Measurements from ENCODE around the gene MXRA8.
A peak's percentile ranks its signal among the peaks of the same experiment; 100 is the strongest.

The MXRA8 gene

DNA sequence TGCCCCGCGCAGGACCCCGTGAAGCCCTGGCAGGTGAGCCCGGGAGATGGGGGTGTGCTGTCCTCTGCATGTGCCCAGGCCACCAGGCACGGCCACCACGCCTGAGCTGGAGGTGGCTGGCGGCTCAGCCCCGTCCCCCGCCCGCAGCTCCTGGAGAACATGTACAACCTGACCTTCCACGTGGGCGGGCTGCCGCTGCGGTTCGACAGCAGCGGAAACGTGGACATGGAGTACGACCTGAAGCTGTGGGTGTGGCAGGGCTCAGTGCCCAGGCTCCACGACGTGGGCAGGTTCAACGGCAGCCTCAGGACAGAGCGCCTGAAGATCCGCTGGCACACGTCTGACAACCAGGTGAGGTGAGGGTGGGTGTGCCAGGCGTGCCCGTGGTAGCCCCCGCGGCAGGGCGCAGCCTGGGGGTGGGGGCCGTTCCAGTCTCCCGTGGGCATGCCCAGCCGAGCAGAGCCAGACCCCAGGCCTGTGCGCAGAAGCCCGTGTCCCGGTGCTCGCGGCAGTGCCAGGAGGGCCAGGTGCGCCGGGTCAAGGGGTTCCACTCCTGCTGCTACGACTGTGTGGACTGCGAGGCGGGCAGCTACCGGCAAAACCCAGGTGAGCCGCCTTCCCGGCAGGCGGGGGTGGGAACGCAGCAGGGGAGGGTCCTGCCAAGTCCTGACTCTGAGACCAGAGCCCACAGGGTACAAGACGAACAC, 25.4 kb downstream of the MXRA8 start:
- Mint-ChIP-seq H3K27ac (no peak overlapping the region), H3K27me3 (no peaks in the 10 kb centered on the region), H3K4me3 (no peak overlapping the region), H3K9me3 (no peaks in the 10 kb centered on the region), H3K36me3 (ENCODE audit: low read depth) (no peaks in the 10 kb centered on the region), H3K4me1 (no peaks in the 10 kb centered on the region)
- ATAC-seq: no peak
- DNase-seq: no peak

DNA sequence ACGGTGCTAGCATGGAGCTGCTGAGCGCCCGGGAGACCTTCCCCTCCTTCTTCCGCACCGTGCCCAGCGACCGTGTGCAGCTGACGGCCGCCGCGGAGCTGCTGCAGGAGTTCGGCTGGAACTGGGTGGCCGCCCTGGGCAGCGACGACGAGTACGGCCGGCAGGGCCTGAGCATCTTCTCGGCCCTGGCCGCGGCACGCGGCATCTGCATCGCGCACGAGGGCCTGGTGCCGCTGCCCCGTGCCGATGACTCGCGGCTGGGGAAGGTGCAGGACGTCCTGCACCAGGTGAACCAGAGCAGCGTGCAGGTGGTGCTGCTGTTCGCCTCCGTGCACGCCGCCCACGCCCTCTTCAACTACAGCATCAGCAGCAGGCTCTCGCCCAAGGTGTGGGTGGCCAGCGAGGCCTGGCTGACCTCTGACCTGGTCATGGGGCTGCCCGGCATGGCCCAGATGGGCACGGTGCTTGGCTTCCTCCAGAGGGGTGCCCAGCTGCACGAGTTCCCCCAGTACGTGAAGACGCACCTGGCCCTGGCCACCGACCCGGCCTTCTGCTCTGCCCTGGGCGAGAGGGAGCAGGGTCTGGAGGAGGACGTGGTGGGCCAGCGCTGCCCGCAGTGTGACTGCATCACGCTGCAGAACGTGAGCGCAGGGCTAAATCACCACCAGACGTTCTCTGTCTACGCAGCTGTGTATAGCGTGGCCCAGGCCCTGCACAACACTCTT, 26.2 kb downstream of the MXRA8 start:
- no peaks in the 10 kb centered on the region for H3K27me3 Mint-ChIP-seq
- H3K27ac Mint-ChIP-seq: no peak overlapping the region
- H3K36me3 Mint-ChIP-seq (ENCODE audit: low read depth): no peaks in the 10 kb centered on the region
- DNase-seq (no peak), ATAC-seq (no peak)
- H3K4me3 Mint-ChIP-seq: no peak overlapping the region
- H3K4me1 Mint-ChIP-seq: no peaks in the 10 kb centered on the region
- no peaks in the 10 kb centered on the region for H3K9me3 Mint-ChIP-seq

DNA sequence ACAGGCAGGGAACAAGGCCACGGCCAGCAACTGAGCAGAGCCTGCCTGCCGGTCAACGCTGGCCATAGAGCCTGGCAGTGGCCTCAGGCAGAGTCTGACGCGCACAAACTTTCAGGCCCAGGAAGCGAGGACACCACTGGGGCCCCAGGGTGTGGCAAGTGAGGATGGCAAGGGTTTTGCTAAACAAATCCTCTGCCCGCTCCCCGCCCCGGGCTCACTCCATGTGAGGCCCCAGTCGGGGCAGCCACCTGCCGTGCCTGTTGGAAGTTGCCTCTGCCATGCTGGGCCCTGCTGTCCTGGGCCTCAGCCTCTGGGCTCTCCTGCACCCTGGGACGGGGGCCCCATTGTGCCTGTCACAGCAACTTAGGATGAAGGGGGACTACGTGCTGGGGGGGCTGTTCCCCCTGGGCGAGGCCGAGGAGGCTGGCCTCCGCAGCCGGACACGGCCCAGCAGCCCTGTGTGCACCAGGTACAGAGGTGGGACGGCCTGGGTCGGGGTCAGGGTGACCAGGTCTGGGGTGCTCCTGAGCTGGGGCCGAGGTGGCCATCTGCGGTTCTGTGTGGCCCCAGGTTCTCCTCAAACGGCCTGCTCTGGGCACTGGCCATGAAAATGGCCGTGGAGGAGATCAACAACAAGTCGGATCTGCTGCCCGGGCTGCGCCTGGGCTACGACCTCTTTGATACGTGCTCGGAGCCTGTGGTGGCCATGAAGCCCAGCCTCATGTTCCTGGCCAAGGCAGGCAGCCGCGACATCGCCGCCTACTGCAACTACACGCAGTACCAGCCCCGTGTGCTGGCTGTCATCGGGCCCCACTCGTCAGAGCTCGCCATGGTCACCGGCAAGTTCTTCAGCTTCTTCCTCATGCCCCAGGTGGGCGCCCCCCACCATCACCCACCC, 27.0 kb downstream of the MXRA8 start, which contains the start of gene TAS1R3:
Gene TAS1R3 (plus strand): TSS at position 213 of the 898 bp plus-strand sequence. CDS start 66 bp downstream, at position 279.
- ATAC-seq (no peak), DNase-seq (no peak)
- H3K27ac Mint-ChIP-seq: no peak within 1 kb of the TSS
- H3K36me3 Mint-ChIP-seq (ENCODE audit: low read depth): no peaks in the 10 kb centered on the region
- H3K9me3 Mint-ChIP-seq: no peaks in the 10 kb centered on the region
- no peaks in the 10 kb centered on the region for H3K4me1 Mint-ChIP-seq
- no peak within 1 kb of the TSS for H3K4me3 Mint-ChIP-seq
- no peaks in the 10 kb centered on the region for H3K27me3 Mint-ChIP-seq

DNA sequence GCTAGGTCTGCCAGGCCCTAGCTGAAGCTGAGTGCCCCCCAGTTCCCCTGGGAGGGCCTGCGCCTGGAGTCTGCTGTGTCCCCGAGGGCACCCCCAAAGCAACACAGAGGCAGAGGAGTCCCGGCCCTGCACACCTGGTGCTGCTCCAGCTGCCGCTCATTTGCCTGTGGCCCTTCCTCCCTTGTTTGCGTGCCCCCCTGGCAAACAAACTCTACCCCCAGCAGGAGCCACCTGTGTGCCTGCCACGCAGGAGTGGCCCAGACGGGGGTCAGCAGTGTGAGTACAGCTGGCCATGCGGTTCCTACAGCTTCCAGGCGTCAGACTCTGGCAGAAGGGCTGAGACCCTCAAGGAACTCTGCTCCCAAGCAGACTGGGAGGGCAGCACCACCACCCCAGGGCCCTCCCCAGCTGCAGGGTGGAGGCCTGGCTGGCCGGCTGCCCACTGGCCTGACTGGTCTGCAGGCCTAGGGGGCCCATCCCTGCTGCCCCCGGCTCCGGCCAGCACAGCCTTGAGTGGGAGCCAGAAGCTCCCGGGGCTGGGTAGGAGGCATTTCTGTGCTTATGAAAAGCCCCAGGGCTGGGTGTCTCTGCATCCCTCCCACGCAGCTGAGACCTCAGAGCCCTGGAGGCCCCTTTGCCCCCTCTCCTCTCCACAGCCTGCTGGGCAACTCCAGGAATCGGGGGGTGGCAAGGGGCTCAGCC, 27.8 kb downstream of the MXRA8 start:
- ATAC-seq (no peak), DNase-seq (no peak)
- no peaks in the 10 kb centered on the region for H3K27me3 Mint-ChIP-seq
- no peaks in the 10 kb centered on the region for H3K9me3 Mint-ChIP-seq
- H3K4me3 Mint-ChIP-seq: no peak overlapping the region
- H3K36me3 Mint-ChIP-seq (ENCODE audit: low read depth): no peaks in the 10 kb centered on the region
- peaks cover 6% of the 10 kb centered on the region for H3K4me1 Mint-ChIP-seq
- no peak overlapping the region for H3K27ac Mint-ChIP-seq

DNA sequence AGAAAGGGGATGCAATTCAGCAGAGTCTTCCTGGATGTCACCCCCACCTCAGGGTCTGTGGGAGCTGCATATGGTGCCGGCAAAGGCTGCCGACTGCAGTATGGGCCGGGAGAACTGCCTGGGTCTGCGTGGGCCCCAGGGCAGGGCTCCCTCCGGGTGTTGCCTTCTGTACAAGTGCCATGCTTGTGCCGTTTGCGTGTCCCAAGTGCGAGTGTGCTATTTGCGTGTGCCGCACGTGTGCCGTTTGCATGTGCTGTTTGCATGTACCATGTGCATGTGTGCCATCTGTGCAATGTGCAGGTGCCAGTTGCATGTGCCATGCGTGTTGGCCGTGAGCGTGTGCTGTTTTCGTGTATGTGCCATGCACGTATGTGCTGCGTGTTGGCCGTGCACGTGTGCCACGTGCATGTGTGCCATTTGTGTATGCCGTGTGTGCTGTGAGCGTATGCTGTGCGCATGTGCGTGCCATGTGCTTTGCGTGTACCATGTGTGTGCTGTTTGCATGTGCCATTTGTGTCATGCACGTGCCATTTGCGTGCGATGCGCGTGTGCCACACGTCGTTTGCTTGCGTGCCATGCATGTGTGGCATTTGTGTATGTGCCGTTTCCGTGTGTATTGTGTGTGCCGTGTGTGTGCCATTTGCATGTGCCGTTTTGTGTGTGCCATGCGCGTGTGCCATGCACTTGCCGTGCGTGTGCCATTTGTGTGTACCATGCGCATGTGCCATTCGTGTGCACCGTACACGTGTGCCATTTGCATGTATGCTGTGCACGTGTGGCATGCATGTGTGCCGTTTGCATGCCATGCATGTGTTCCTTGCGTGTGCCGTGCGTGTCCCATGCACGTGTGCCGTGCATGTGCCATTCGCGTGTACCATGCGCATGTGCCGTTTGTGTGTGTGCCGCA, 28.8 kb downstream of the MXRA8 start:
- no peaks in the 10 kb centered on the region for H3K27me3 Mint-ChIP-seq
- no peak overlapping the region for H3K4me3 Mint-ChIP-seq
- no peaks in the 10 kb centered on the region for H3K9me3 Mint-ChIP-seq
- DNase-seq (no peak), ATAC-seq (no peak)
- peaks cover 8% of the 10 kb centered on the region for H3K4me1 Mint-ChIP-seq
- H3K36me3 Mint-ChIP-seq (ENCODE audit: low read depth): no peaks in the 10 kb centered on the region
- H3K27ac Mint-ChIP-seq: no peak overlapping the region

DNA sequence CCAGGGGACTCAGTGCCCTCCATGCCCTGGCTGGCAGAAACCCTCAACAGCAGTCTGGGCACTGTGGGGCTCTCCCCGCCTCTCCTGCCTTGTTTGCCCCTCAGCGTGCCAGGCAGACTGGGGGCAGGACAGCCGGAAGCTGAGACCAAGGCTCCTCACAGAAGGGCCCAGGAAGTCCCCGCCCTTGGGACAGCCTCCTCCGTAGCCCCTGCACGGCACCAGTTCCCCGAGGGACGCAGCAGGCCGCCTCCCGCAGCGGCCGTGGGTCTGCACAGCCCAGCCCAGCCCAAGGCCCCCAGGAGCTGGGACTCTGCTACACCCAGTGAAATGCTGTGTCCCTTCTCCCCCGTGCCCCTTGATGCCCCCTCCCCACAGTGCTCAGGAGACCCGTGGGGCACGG, 30.1 kb downstream of the MXRA8 start:
- DNase-seq: no peak
- no peak for ATAC-seq
- H3K27me3 Mint-ChIP-seq: no peaks in the 10 kb centered on the region
- peaks cover 14% of the 10 kb centered on the region for H3K4me1 Mint-ChIP-seq
- no peak overlapping the region for H3K27ac Mint-ChIP-seq
- H3K4me3 Mint-ChIP-seq: no peak overlapping the region
- H3K9me3 Mint-ChIP-seq: no peaks in the 10 kb centered on the region
- peaks cover 3% of the 10 kb centered on the region for H3K36me3 Mint-ChIP-seq (ENCODE audit: low read depth)

DNA sequence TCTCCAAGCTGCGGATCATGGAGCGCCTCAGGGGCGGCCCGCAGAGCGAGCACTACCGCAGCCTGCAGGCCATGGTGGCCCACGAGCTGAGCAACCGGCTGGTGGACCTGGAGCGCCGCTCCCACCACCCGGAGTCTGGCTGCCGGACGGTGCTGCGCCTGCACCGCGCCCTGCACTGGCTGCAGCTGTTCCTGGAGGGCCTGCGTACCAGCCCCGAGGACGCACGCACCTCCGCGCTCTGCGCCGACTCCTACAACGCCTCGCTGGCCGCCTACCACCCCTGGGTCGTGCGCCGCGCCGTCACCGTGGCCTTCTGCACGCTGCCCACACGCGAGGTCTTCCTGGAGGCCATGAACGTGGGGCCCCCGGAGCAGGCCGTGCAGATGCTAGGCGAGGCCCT, 31.1 kb downstream of the MXRA8 start:
- Mint-ChIP-seq H3K4me3 (no peak overlapping the region), H3K27me3 (no peaks in the 10 kb centered on the region), H3K27ac (no peak overlapping the region), H3K9me3 (no peaks in the 10 kb centered on the region), H3K36me3 (ENCODE audit: low read depth) (peaks cover 3% of the 10 kb centered on the region), H3K4me1 (peaks cover 20% of the 10 kb centered on the region)
- no peak for ATAC-seq
- DNase-seq: no peak

DNA sequence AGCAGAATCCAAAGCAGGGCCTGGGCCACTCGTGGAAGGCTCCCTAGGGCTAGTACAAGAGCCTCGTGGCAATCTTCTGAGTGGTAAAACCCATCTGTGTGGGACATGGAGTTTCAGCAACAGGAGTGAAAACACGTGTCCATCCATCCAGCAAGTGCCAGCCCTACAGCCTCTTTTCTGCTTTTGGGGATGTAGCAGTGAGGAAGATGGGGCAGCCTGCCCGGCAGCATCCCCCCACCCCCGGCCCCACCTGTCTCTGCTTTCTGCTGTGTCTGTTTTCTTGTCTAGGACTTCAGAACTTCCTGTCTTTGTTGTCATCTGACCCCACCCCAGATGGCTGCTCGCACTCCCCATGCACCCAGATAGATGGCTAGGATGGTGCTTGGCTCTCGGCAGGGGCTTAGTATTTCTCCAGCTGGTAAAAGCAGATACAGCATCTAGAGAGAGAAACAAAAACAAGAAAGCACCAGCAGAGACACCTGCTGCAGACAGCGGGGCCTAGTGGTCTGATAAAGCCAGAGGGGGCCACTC, 32.2 kb downstream of the MXRA8 start:
- no peak overlapping the region for H3K27ac Mint-ChIP-seq
- no peaks in the 10 kb centered on the region for H3K9me3 Mint-ChIP-seq
- peaks cover 3% of the 10 kb centered on the region for H3K36me3 Mint-ChIP-seq (ENCODE audit: low read depth)
- H3K4me3 Mint-ChIP-seq: peak overlapping the region; percentile 43
- DNase-seq (no peak), ATAC-seq (no peak)
- H3K27me3 Mint-ChIP-seq: no peaks in the 10 kb centered on the region
- peaks cover 24% of the 10 kb centered on the region for H3K4me1 Mint-ChIP-seq

DNA sequence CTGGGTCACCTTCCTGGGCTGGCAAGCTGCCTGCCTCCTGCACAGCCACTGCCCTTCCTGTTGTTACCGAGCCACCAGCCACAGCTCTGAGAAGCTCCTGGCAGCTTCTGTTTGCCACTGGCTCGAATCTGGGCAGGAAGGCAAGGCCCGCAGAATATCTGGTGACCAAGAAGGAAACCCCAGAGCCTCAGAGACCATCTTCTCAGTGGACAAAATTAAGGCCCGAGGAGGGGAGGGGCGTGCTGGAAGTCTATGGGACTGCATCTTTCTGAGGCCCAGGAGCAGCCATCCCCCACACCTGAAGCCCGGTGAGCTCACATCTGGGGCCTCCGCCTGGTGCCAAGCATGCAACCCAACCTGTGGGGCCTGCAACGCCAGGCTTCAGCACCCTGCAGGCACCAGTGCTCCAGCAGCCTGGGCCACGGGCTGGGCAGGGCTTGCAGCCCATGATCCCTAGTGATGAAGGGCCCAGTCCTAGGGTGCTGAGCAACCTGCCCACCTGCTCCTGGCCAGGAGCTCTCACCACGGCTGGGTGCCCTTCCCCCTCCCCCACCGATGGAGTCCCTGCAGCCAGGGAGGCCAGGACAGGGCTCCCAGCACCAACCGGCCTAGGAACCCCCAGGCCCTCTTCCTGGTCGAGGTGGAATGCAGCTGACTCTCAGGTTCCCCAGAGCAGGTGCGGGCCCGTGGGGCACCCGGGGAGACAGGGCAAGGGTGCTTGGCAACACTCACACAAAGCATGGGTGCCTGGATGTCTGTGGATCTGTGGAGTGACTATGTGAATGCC, 32.9 kb downstream of the MXRA8 start:
- Mint-ChIP-seq H3K27me3 (no peaks in the 10 kb centered on the region), H3K9me3 (no peaks in the 10 kb centered on the region), H3K36me3 (ENCODE audit: low read depth) (peaks cover 3% of the 10 kb centered on the region), H3K27ac (peak overlapping the region; percentile 49), H3K4me1 (peaks cover 24% of the 10 kb centered on the region), H3K4me3 (peak overlapping the region; percentile 82)
- DNase-seq (no peak), ATAC-seq (no peak)

DNA sequence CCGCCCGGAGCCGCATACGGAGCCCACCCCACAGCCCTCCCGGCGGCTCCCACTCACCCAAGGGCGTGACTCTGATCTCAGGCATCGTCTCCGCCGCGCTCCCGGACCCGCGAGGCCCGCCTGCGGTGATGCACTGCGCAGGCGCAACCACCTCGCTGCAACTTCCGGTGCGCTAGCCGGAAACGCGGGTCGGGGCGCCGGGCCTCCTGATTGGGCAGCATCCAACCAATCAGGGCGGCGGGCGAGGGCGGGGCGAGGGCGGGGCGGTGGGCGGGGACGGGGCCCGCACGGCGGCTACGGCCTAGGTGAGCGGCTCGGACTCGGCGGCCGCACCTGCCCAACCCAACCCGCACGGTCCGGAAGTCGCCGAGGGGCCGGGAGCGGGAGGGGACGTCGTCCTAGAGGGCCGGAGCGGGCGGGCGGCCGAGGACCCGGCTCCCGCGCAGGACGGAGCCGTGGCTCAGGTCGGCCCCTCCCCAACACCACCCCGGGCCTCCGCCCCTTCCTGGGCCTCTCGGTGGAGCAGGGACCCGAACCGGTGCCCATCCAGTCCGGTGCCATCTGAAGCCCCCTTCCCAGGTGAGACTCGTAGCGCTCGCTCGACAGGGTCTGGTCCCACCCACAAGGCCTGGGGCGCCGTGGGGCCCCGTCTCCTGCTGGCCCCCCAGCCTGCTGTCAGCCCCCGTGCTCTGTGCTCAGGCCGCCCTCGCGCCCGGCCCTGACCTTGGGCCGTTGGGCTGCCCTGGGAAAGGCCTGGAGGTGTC, 33.6 kb downstream of the MXRA8 start, which contains the start of the genes CPTP and INTS11:
Gene CPTP (plus strand): TSS at position 279 of the 764 bp plus-strand sequence. CDS start 2,109 bp downstream, outside the sequence.
Gene INTS11 (minus strand): TSS at position 137 of the 764 bp plus-strand sequence. CDS start 52 bp downstream, at position 85.
- DNase-seq: peak; percentile 97
- Mint-ChIP-seq H3K27ac (peak within 1 kb of the TSS; percentile 90), H3K4me1 (peaks cover 24% of the 10 kb centered on the region), H3K4me3 (peak within 1 kb of the TSS; percentile 92), H3K27me3 (no peaks in the 10 kb centered on the region), H3K9me3 (no peaks in the 10 kb centered on the region), H3K36me3 (ENCODE audit: low read depth) (peaks cover 3% of the 10 kb centered on the region)
- peak; percentile 78 for ATAC-seq

DNA sequence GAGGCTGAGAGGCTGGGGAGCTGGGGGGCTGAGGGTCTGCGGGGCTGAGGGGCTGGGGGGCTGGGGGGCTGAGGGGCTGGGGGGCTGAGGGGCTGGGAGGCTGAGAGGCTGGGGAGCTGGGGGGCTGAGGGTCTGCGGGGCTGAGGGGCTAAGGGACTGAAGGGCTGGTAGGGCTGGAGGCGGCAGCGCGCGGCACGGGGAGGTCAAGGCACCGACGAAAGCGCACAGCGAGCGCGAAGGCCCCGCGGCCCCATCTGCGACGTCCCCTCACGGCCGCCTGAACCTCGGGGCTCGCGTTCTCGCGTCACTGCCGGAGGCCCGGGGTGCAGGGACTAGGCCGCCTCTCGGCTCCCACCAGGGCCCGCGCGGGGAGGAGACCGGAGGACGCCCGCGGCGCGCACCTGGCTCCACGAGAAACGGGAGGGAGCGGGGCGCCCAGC, 34.3 kb downstream of the MXRA8 start:
- no peaks in the 10 kb centered on the region for H3K27me3 Mint-ChIP-seq
- ATAC-seq (peak; percentile 7), DNase-seq (no peak)
- H3K27ac Mint-ChIP-seq: peak overlapping the region; percentile 83
- H3K4me3 Mint-ChIP-seq: peak overlapping the region; percentile 82
- peaks cover 7% of the 10 kb centered on the region for H3K36me3 Mint-ChIP-seq (ENCODE audit: low read depth)
- H3K4me1 Mint-ChIP-seq: peaks cover 24% of the 10 kb centered on the region
- H3K9me3 Mint-ChIP-seq: no peaks in the 10 kb centered on the region

DNA sequence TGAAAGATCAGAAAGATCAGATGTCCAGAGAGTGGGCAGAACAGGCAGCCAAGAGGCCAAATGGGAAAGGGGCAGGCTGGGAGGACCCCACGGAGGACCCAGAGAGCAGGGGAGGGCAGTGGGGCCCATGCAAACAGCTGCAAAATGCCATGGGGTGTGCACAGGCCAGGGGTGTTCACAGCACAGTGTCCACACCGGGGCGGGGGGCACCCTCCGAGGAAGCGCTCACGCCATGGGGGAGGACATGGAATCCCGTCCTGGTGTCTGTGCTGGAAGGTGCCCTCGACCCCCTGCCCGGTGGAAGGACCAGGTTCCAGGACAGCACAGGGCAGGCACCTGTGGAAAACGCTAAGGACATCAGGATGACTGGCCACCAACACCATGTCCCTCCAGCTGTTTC, 35.4 kb downstream of the MXRA8 start:
- no peak for DNase-seq
- H3K4me1 Mint-ChIP-seq: peaks cover 24% of the 10 kb centered on the region

More for the DNA sequence above, 35.4 kb downstream of the MXRA8 start:
- Mint-ChIP-seq H3K4me3 (peak overlapping the region; percentile 92), H3K27ac (peak overlapping the region; percentile 90), H3K36me3 (ENCODE audit: low read depth) (peaks cover 8% of the 10 kb centered on the region), H3K27me3 (no peaks in the 10 kb centered on the region), H3K9me3 (no peaks in the 10 kb centered on the region)
- no peak for ATAC-seq

All from activated naive CD8-positive, alpha-beta T cell treated with anti-CD3 and anti-CD28 coated beads, Interleukin-2, amount 50 U/mL, for 24 hours (primary cell).